Medulla oblongata (tissue), 1 donor: ENCODE measurements around the gene CHD1.
A peak's percentile ranks its signal among the peaks of the same experiment; 100 is the strongest.

Experiments used
- DNase-seq: peaks from one replicate; pipeline ENCODE4 v3.0.0-alpha.2; 2015; ENCODE audit errors: extremely low spot score

CHD1 gene

GRCh38 chr5:98936948-98937715 is 8.3 kb upstream of the CHD1 start:
- DNase-seq, result no peak

GRCh38 chr5:98935206-98935605 is 6.4 kb upstream of the CHD1 start:
- no peak for DNase-seq

- no peak for DNase-seq
Observed at GRCh38 chr5:98934546-98934945, 5.7 kb upstream of the CHD1 start.

GRCh38 chr5:98933445-98934072 is 4.8 kb upstream of the CHD1 start:
- DNase-seq, result peak; percentile 28

GRCh38 chr5:98930972-98931762 is 2.4 kb upstream of the CHD1 start:
- DNase-seq, result no peak

- no peak for DNase-seq
Observed at GRCh38 chr5:98929710-98930298, 997 bp upstream of the CHD1 start.

GRCh38 chr5:98927989-98928872 is 576 bp downstream of the CHD1 start:
- DNase-seq, result peak; percentile 65

GRCh38 chr5:98927242-98927988 is 1.4 kb downstream of the CHD1 start:
- peak; percentile 84 for DNase-seq

- no peak for DNase-seq
Observed at GRCh38 chr5:98923966-98924365, 4.8 kb downstream of the CHD1 start.

- DNase-seq, result no peak
Observed at GRCh38 chr5:98921947-98922505, 6.8 kb downstream of the CHD1 start.

GRCh38 chr5:98917433-98917832 is 11.4 kb downstream of the CHD1 start:
- no peak for DNase-seq

GRCh38 chr5:98916540-98916939 is 12.3 kb downstream of the CHD1 start:
- no peak for DNase-seq

GRCh38 chr5:98913911-98914310 is 14.9 kb downstream of the CHD1 start:
- DNase-seq, result no peak

GRCh38 chr5:98911280-98912040 is 17.3 kb downstream of the CHD1 start:
- no peak for DNase-seq

- no peak for DNase-seq
Observed at GRCh38 chr5:98909363-98909762, 19.4 kb downstream of the CHD1 start.

GRCh38 chr5:98907951-98908350 is 20.9 kb downstream of the CHD1 start:
- DNase-seq, result no peak

- DNase-seq, result no peak
Observed at GRCh38 chr5:98906756-98907355, 22.0 kb downstream of the CHD1 start.

GRCh38 chr5:98905857-98906688 is 22.7 kb downstream of the CHD1 start:
- peak; percentile 71 for DNase-seq
